Amniotic epithelial cell (primary cell): ENCODE data around the gene TRPV5.

Source experiments
- DNase-seq: peaks from one replicate; pipeline ENCODE4 v3.0.0-alpha.2; 2010; ENCODE audit warnings: low read depth

Gene TRPV5

GRCh38 chr7:142870566-142871259 lies 62.8 kb downstream of the TRPV5 start:
- no peak for DNase-seq

- DNase-seq = no peak
Observed at GRCh38 chr7:142870147-142870559, 63.4 kb downstream of the TRPV5 start.

GRCh38 chr7:142869434-142869833 lies 64.1 kb downstream of the TRPV5 start:
- DNase-seq = no peak

- no peak for DNase-seq
Observed at GRCh38 chr7:142868986-142869415, 64.5 kb downstream of the TRPV5 start.

- DNase-seq = no peak
Observed at GRCh38 chr7:142868188-142868985, 65.2 kb downstream of the TRPV5 start.

- no peak for DNase-seq
Observed at GRCh38 chr7:142867398-142868187, 66.0 kb downstream of the TRPV5 start.

- DNase-seq = no peak
Observed at GRCh38 chr7:142867097-142867378, 66.5 kb downstream of the TRPV5 start.

GRCh38 chr7:142866361-142867096 lies 67.0 kb downstream of the TRPV5 start:
- peak; percentile 10 for DNase-seq

- no peak for DNase-seq
Observed at GRCh38 chr7:142865766-142866165, 67.8 kb downstream of the TRPV5 start.

GRCh38 chr7:142864980-142865747 lies 68.4 kb downstream of the TRPV5 start:
- peak; percentile 7 for DNase-seq

- no peak for DNase-seq
Observed at GRCh38 chr7:142863891-142864685, 69.5 kb downstream of the TRPV5 start.

- DNase-seq = no peak
Observed at GRCh38 chr7:142862786-142863400, 70.7 kb downstream of the TRPV5 start.

GRCh38 chr7:142862351-142862750 lies 71.2 kb downstream of the TRPV5 start:
- DNase-seq = no peak

- no peak for DNase-seq
Observed at GRCh38 chr7:142860968-142861367, 72.6 kb downstream of the TRPV5 start.

GRCh38 chr7:142859829-142860228 lies 73.7 kb downstream of the TRPV5 start:
- peak; percentile 73 for DNase-seq

GRCh38 chr7:142859411-142859810 lies 74.1 kb downstream of the TRPV5 start:
- no peak for DNase-seq
